Fibroblast of peridontal ligament (primary cell): ENCODE results near the gene ZDHHC15.
"Not testable (repeated sequence)": the region's sequence is repeated elsewhere in the genome, so short reads cannot be mapped to it uniquely, and the experiment has no call there.

ENCODE experiments used
- DNase-seq: peaks from one replicate; pipeline ENCODE4 v3.0.0-alpha.2; 2010; ENCODE audit errors: extremely low read depth

Gene ZDHHC15, protein sequence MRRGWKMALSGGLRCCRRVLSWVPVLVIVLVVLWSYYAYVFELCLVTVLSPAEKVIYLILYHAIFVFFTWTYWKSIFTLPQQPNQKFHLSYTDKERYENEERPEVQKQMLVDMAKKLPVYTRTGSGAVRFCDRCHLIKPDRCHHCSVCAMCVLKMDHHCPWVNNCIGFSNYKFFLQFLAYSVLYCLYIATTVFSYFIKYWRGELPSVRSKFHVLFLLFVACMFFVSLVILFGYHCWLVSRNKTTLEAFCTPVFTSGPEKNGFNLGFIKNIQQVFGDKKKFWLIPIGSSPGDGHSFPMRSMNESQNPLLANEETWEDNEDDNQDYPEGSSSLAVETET

DNA sequence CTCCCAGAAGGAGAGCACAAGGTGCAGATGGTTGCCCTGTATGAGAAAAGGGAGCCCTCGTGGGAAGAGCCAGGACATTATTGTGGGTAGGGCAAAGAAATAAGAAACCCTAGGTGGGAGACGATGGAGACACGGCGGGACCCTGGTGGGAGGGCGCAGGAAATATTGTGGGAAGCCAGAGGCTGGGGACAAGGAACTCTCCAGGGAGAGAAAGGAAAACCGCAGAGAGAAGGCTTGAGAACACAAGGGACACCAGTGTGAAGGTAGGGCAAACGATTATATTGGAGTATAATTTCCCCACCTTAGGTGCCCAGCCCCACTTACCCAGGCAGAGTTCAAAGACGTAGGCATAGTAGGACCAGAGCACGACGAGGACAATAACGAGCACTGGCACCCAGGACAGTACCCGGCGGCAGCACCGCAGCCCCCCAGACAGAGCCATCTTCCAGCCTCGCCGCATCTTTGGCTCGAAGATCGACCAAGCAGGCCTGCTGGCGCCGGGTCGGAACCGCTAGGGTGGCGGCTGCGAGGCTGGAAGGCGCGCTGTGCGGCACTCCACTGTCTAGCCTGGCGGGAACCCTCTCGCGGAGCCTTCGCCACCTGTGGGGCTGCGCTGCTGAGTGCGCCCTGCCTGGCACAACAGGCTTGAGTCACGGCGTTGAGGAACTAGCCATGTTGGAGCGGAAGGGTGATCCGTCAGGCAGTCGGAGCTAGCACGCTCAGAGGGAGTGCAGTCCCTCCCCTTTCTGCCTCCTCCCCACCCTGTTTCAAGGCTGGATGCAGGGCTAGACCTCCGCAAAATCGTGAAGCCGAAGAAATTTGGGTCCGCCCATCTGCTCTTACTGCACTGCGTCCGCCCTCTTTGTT, at the start of gene ZDHHC15:
TSS of gene ZDHHC15 (minus strand) at position 473 of the 867 bp plus-strand sequence. CDS start at position 460, 13 bp downstream.
- DNase-seq = no peak

- not testable (repeated sequence) for DNase-seq
These were observed 37.7 kb upstream of the ZDHHC15 start for GRCh38 chrX:75560544-75560943.

GRCh38 chrX:75547783-75548182, 24.9 kb upstream of the ZDHHC15 start:
- no peak for DNase-seq

GRCh38 chrX:75546724-75547511, 24.1 kb upstream of the ZDHHC15 start:
- no peak for DNase-seq

GRCh38 chrX:75544786-75545185, 21.9 kb upstream of the ZDHHC15 start:
- no peak for DNase-seq

DNA sequence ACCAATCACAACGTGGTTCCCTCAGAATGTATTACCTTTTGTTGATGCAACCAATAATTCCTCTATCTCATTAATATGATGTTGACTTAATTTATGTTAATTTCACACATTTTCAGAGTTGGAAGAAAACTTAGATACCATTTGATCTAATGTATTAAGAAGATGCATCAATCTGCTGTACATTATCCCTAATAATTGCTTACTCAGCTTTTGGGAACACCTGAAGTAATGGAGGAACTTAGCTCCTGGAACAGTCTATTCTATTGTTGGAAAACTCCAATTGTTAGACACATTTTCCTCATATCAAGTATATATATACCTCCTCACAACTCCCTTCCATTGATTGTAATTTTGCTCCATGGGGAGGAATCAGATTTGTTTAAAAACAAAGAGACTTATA, 38.9 kb downstream of the ZDHHC15 start:
- DNase-seq = no peak

- DNase-seq = not testable (repeated sequence)
These were observed 61.1 kb downstream of the ZDHHC15 start for GRCh38 chrX:75461780-75462179.

DNA sequence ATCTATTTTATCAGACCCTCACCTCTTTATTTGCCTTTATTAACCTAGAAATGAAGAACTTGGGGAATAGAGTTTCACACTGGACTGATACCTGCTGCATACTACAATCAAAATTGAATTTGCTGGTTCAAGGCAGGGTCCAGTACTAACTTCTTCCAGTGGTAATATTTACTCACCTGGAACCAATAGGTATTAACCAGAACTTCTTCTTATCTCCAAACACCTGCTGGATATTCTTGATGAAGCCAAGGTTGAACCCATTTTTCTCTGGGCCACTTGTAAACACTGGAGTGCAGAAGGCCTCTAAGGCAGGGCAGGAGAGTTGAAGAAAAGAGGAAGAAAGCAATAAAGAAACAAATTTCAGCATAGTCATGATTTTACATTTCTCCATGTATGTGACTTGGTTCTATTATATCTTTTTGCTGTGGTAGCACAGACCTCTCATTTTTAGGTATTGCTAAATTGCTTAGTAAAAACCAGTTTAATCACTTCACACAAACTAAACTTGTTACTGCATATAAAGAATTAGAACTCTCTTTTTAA, 101.1 kb downstream of the ZDHHC15 start:
- DNase-seq = no peak

DNA sequence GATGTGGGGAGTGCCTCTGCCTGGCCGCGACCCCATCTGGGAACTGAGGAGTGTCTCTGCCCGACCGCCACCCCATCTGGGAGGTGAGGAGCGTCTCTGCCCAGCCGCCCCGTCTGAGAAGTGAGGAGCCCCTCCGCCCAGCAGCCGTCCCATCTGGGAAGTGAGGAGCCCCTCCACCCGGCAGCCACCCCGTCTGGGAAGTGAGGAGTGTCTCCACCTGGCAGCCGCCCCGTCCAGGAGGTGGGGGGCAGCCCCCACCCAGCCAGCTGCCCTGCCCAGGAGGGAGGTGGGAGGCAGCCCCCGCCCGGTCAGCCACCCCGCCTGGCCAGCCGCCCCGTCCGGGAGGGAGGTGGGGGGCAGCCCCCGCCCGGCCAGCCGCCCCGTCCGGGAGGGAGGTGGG, 115.7 kb downstream of the ZDHHC15 start:
- DNase-seq = not testable (repeated sequence)

GRCh38 chrX:75390470-75390869, 132.4 kb downstream of the ZDHHC15 start:
- no peak for DNase-seq

DNA sequence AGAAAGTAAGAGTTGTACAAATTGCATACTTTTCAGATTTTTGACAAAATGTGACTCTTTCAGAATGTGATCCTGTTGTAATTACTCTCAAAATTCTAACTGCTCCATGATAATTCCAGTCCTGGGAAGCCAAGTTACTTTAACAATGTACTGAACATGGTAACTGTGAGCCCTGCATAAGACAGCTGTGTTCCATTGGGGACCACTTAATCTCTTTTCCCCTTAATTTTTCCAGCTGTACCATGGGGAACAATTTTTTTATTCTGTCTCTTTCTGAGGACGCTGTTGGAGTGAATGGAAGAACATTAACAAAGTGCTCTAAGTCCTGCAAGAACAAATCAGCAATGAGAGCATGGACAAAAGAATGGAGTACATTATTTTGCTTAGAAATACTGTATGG, 153.1 kb downstream of the ZDHHC15 start:
- DNase-seq = no peak

DNA sequence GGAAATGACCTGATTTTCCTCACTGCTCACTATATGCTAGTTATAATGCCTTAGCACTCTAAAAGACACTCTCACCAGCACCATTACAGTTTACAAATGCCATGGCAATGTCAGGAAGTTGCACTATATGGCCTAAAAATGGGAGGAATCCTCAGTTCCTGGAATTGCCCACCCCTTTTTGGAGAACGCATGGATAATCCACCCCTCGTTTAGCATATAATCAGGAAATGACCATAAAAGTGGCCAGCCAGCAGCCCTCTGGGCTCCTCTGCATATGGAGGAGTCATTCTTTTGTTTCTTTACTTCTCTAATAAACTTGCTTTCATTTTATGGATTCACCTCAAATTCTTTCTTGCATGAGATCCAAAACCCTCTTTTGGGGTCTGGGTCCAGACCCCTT, 156.0 kb downstream of the ZDHHC15 start:
- no peak for DNase-seq

GRCh38 chrX:75365243-75365975, 157.4 kb downstream of the ZDHHC15 start:
- DNase-seq = no peak

DNA sequence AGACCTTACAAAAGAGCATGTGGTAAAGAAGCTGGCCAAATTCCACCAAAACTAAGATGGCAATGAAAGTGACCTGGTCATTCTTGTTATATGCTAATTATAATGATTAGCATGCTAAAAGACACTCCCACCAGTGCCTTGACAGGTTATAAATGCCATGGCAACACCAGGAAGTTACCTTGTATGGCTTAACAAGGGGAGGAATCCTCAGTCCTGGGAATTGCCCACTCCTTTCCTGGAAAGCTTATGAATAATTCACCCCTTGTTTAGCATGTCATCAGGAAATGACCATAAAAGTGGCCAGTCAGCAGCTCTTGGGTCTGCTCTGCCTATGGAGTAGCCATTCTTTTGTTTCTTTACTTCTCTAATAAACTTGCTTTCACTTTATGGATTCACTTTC, 161.0 kb downstream of the ZDHHC15 start:
- DNase-seq = no peak

DNA sequence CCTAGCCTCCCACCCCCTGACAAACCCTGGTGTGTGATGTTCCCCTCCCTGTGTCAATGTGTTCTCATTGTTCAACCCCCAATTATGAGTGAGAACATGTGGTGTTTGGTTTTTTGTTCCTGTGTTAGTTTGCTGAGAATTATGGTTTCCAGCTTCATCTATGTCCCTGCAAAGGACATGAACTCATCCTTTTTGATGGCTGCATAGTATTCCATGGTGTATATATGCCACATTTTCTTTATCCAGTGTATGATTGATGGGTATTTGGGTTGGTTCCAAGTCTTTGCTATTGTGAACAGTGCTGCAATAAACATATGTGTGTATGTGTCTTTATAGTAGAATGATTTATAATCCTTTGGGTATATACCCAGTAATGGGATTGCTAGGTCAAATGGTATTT, 174.2 kb downstream of the ZDHHC15 start:
- not testable (repeated sequence) for DNase-seq

DNA sequence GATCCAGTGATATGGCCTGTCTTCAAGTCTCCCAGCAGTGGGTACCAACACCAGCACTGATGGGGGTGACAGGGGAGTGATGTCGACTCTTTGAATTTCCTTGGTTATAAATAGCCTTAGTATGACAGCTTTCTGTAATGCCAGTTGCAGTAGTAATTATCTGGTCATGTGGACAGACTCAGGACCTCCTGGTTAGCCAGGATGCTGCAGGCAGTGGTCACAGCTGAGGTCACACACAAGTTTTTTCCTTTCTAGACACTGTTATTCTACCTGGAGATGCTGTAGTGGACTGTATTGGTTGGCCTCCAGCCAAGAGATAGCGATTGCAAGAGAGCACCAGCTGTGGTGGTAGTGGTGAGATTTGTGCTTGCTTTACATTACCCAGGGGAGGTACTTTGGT, 185.3 kb downstream of the ZDHHC15 start:
- DNase-seq = no peak

- no peak for DNase-seq
These were observed 187.7 kb downstream of the ZDHHC15 start for GRCh38 chrX:75335127-75335458.

DNA sequence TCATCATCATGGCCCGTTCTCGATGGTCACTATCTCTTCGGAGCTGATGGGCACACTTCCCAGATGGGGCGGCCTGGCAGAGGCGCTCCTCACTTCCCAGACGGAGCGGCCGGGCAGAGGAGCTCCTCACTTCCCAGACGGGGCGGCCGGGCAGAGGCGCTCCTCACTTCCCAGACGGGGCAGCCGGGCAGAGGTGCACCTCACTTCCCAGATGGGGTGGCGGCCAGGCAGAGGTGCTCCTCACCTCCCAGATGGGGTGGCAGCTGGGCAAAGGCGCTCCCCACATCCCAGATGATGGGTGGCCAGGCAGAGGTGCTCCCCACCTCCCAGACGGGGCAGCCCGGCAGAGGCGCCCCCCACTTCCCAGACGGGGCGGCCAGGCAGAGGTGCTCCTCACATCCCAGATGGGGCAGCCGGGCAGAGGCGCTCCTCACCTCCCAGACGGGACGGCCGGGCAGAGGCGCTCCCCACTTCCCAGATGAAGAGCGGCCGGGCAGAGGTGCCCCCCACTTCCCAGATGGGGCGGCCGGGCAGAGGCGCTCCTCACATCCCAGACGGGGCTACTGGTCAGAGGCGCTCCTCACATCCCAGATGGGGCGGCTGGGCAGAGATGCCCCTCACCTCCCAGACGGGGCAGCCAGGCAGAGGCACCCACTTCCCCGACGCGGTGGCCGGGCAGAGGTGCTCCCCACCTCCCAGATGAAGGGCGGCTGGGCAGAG, 188.3 kb downstream of the ZDHHC15 start:
- not testable (repeated sequence) for DNase-seq

- no peak for DNase-seq
These were observed 195.2 kb downstream of the ZDHHC15 start for GRCh38 chrX:75327607-75328006.
